Measurements from ENCODE around the gene CYB5R4.
"Not testable (repeated sequence)": the region's sequence is repeated elsewhere in the genome, so short reads cannot be mapped to it uniquely, and the experiment has no call there.

The CYB5R4 gene

GRCh38 chr6:83897094-83897493 lies 37.6 kb downstream of the CYB5R4 start:
- not testable (repeated sequence) for H2BK12ac ChIP-seq (ENCODE audit: low read length); H3K79me2 ChIP-seq (ENCODE audit: control insufficient read depth, insufficient read depth, low read length, poor library complexity); H3K27ac ChIP-seq (ENCODE audit: low read depth, low read length); H3K18ac ChIP-seq (ENCODE audit: low read length); H2BK5ac ChIP-seq (ENCODE audit: low read depth, low read length, poor library complexity); H2AFZ ChIP-seq (ENCODE audit: insufficient read depth, low read length, poor library complexity); H4K12ac ChIP-seq (ENCODE audit: low read depth, low read length); H3K27me3 ChIP-seq (ENCODE audit: insufficient read depth, low read length); H3K4ac ChIP-seq (ENCODE audit: low read depth, low read length); H3K4me2 ChIP-seq (ENCODE audit: low read length); H4K91ac ChIP-seq (ENCODE audit: low read depth, low read length); H3K36me3 ChIP-seq (ENCODE audit: control insufficient read depth in 1 of 2, insufficient read depth in 2 of 2, low read length in 2 of 2); H3K23ac ChIP-seq (ENCODE audit: low read length); H3K4me1 ChIP-seq (ENCODE audit: control insufficient read depth in 1 of 2, insufficient read depth in 2 of 2, low read length in 2 of 2); DNase-seq; H3K79me1 ChIP-seq (ENCODE audit: low read length); H2AK5ac ChIP-seq (ENCODE audit: low read length); H3K14ac ChIP-seq (ENCODE audit: low read length); H3K9ac ChIP-seq (ENCODE audit: low read length); H3K9me3 ChIP-seq (ENCODE audit: insufficient read depth, low read depth, low read length); H2BK120ac ChIP-seq (ENCODE audit: insufficient read depth, low read length, poor library complexity); H3K4me3 ChIP-seq (ENCODE audit: low read depth, low read length); H4K8ac ChIP-seq (ENCODE audit: low read depth, low read length)
- WGBS (ENCODE audit: extremely low coverage, insufficient coverage, insufficient read length) = no CpG with 5 or more reads among the region's 2 CpGs

- no peak overlapping the region for H3K18ac ChIP-seq (ENCODE audit: low read length)
- no peak overlapping the region for H4K91ac ChIP-seq (ENCODE audit: low read depth, low read length)
- no peak overlapping the region for H2BK120ac ChIP-seq (ENCODE audit: insufficient read depth, low read length, poor library complexity)
- no peak overlapping the region for H2AK5ac ChIP-seq (ENCODE audit: low read length)
- no peak overlapping the region for H3K9ac ChIP-seq (ENCODE audit: low read length)
- H2BK12ac ChIP-seq (ENCODE audit: low read length) = no peak overlapping the region
- no peaks in the 10 kb centered on the region for H3K9me3 ChIP-seq (ENCODE audit: insufficient read depth, low read depth, low read length)
- H2AFZ ChIP-seq (ENCODE audit: insufficient read depth, low read length, poor library complexity) = no peak overlapping the region
- H3K4me1 ChIP-seq (ENCODE audit: control insufficient read depth in 1 of 2, insufficient read depth in 2 of 2, low read length in 2 of 2) = no peaks in the 10 kb centered on the region
- no peaks in the 10 kb centered on the region for H3K36me3 ChIP-seq (ENCODE audit: control insufficient read depth in 1 of 2, insufficient read depth in 2 of 2, low read length in 2 of 2)
- H4K12ac ChIP-seq (ENCODE audit: low read depth, low read length) = no peak overlapping the region
- H3K14ac ChIP-seq (ENCODE audit: low read length) = no peak overlapping the region
- H4K8ac ChIP-seq (ENCODE audit: low read depth, low read length) = no peak overlapping the region
- no peak overlapping the region for H3K23ac ChIP-seq (ENCODE audit: low read length)
- H3K79me1 ChIP-seq (ENCODE audit: low read length) = no peaks in the 10 kb centered on the region
- H3K27me3 ChIP-seq (ENCODE audit: insufficient read depth, low read length) = no peaks in the 10 kb centered on the region
- no peak overlapping the region for H3K4me2 ChIP-seq (ENCODE audit: low read length)
- no peaks in the 10 kb centered on the region for H3K79me2 ChIP-seq (ENCODE audit: control insufficient read depth, insufficient read depth, low read length, poor library complexity)
- no peak for DNase-seq
- no peak overlapping the region for H3K27ac ChIP-seq (ENCODE audit: low read depth, low read length)
- no peak overlapping the region for H3K4ac ChIP-seq (ENCODE audit: low read depth, low read length)
- H3K4me3 ChIP-seq (ENCODE audit: low read depth, low read length) = no peak overlapping the region
- no CpG with 5 or more reads among the region's 1 CpG for WGBS (ENCODE audit: extremely low coverage, insufficient coverage, insufficient read length)
- no peak overlapping the region for H2BK5ac ChIP-seq (ENCODE audit: low read depth, low read length, poor library complexity)
These were observed 42.1 kb downstream of the CYB5R4 start for GRCh38 chr6:83901624-83902023.

- no peaks in the 10 kb centered on the region for H3K9me3 ChIP-seq (ENCODE audit: insufficient read depth, low read depth, low read length)
- no peak overlapping the region for H2AFZ ChIP-seq (ENCODE audit: insufficient read depth, low read length, poor library complexity)
- no peak overlapping the region for H4K8ac ChIP-seq (ENCODE audit: low read depth, low read length)
- no peak for DNase-seq
- H3K79me1 ChIP-seq (ENCODE audit: low read length) = no peaks in the 10 kb centered on the region
- H3K36me3 ChIP-seq (ENCODE audit: control insufficient read depth in 1 of 2, insufficient read depth in 2 of 2, low read length in 2 of 2) = no peaks in the 10 kb centered on the region
- no peak overlapping the region for H2BK5ac ChIP-seq (ENCODE audit: low read depth, low read length, poor library complexity)
- no peak overlapping the region for H4K12ac ChIP-seq (ENCODE audit: low read depth, low read length)
- no peak overlapping the region for H3K18ac ChIP-seq (ENCODE audit: low read length)
- H3K14ac ChIP-seq (ENCODE audit: low read length) = no peak overlapping the region
- no peaks in the 10 kb centered on the region for H3K4me1 ChIP-seq (ENCODE audit: control insufficient read depth in 1 of 2, insufficient read depth in 2 of 2, low read length in 2 of 2)
- H2AK5ac ChIP-seq (ENCODE audit: low read length) = no peak overlapping the region
- no peak overlapping the region for H2BK120ac ChIP-seq (ENCODE audit: insufficient read depth, low read length, poor library complexity)
- no peak overlapping the region for H4K91ac ChIP-seq (ENCODE audit: low read depth, low read length)
- H3K4me2 ChIP-seq (ENCODE audit: low read length) = no peak overlapping the region
- no peak overlapping the region for H3K9ac ChIP-seq (ENCODE audit: low read length)
- WGBS (ENCODE audit: extremely low coverage, insufficient coverage, insufficient read length) = no CpG with 5 or more reads among the region's 4 CpGs
- no peaks in the 10 kb centered on the region for H3K27me3 ChIP-seq (ENCODE audit: insufficient read depth, low read length)
- no peak overlapping the region for H2BK12ac ChIP-seq (ENCODE audit: low read length)
- no peak overlapping the region for H3K4ac ChIP-seq (ENCODE audit: low read depth, low read length)
- no peak overlapping the region for H3K27ac ChIP-seq (ENCODE audit: low read depth, low read length)
- no peak overlapping the region for H3K4me3 ChIP-seq (ENCODE audit: low read depth, low read length)
- H3K79me2 ChIP-seq (ENCODE audit: control insufficient read depth, insufficient read depth, low read length, poor library complexity) = no peaks in the 10 kb centered on the region
- H3K23ac ChIP-seq (ENCODE audit: low read length) = no peak overlapping the region
These were observed 44.9 kb downstream of the CYB5R4 start for GRCh38 chr6:83904395-83904794.

GRCh38 chr6:83905648-83906047 lies 46.2 kb downstream of the CYB5R4 start:
- no peak overlapping the region for H4K91ac ChIP-seq (ENCODE audit: low read depth, low read length)
- H2BK12ac ChIP-seq (ENCODE audit: low read length) = no peak overlapping the region
- no peak overlapping the region for H2BK120ac ChIP-seq (ENCODE audit: insufficient read depth, low read length, poor library complexity)
- H4K8ac ChIP-seq (ENCODE audit: low read depth, low read length) = no peak overlapping the region
- DNase-seq = no peak
- H3K36me3 ChIP-seq (ENCODE audit: control insufficient read depth in 1 of 2, insufficient read depth in 2 of 2, low read length in 2 of 2) = no peaks in the 10 kb centered on the region
- H3K4ac ChIP-seq (ENCODE audit: low read depth, low read length) = no peak overlapping the region
- no peak overlapping the region for H2BK5ac ChIP-seq (ENCODE audit: low read depth, low read length, poor library complexity)
- H3K14ac ChIP-seq (ENCODE audit: low read length) = no peak overlapping the region
- WGBS (ENCODE audit: extremely low coverage, insufficient coverage, insufficient read length) = no CpG with 5 or more reads among the region's 4 CpGs
- no peaks in the 10 kb centered on the region for H3K79me1 ChIP-seq (ENCODE audit: low read length)
- no peak overlapping the region for H3K9ac ChIP-seq (ENCODE audit: low read length)
- H4K12ac ChIP-seq (ENCODE audit: low read depth, low read length) = no peak overlapping the region
- no peak overlapping the region for H3K18ac ChIP-seq (ENCODE audit: low read length)
- H3K27me3 ChIP-seq (ENCODE audit: insufficient read depth, low read length) = no peaks in the 10 kb centered on the region
- H3K79me2 ChIP-seq (ENCODE audit: control insufficient read depth, insufficient read depth, low read length, poor library complexity) = no peaks in the 10 kb centered on the region
- H2AK5ac ChIP-seq (ENCODE audit: low read length) = no peak overlapping the region
- H3K4me2 ChIP-seq (ENCODE audit: low read length) = no peak overlapping the region
- no peak overlapping the region for H3K23ac ChIP-seq (ENCODE audit: low read length)
- H3K27ac ChIP-seq (ENCODE audit: low read depth, low read length) = no peak overlapping the region
- H3K4me1 ChIP-seq (ENCODE audit: control insufficient read depth in 1 of 2, insufficient read depth in 2 of 2, low read length in 2 of 2) = no peaks in the 10 kb centered on the region
- no peak overlapping the region for H3K4me3 ChIP-seq (ENCODE audit: low read depth, low read length)
- H2AFZ ChIP-seq (ENCODE audit: insufficient read depth, low read length, poor library complexity) = no peak overlapping the region
- H3K9me3 ChIP-seq (ENCODE audit: insufficient read depth, low read depth, low read length) = no peaks in the 10 kb centered on the region
